Prostate gland (tissue), 2 donors: ENCODE results near the gene CPLX1. TPM values are rescaled to one million over a fixed set of nuclear protein-coding genes. Genes with fewer than 3 reads are reported as not detected.

Source experiments
- DNase-seq: peaks from one replicate; pipeline ENCODE4 v3.0.0-alpha.2; 2019; ENCODE audit warnings: low spot score
- H3K27ac ChIP-seq, 2 donors: fragments of 200-600 bp; sonication (generic); 2 replicates each; pipeline ENCODE4 v1.5.1; 2017 to 2019
- H3K27me3 ChIP-seq: fragments of 200-600 bp; sonication (generic); replicated peaks from 2 replicates; pipeline ENCODE4 v1.5.1; 2019; ENCODE audit not compliant: insufficient read depth
- H3K36me3 ChIP-seq, 2 donors: fragments of 200-600 bp; sonication (generic); 1 replicate in 1 of 2; 2 replicates in 1 of 2; pipeline versions ENCODE4 v1.5.1 to v1.8.1; 2017 to 2019
- H3K4me1 ChIP-seq: fragments of 200-600 bp; sonication (generic); replicated peaks from 2 replicates; pipeline ENCODE4 v1.5.1; 2019
- H3K4me3 ChIP-seq, 2 donors: fragments of 200-600 bp; sonication (generic); 2 replicates each; pipeline ENCODE4 v1.5.1; 2017 to 2019
- H3K9me3 ChIP-seq: fragments of 200-600 bp; sonication (generic); 2 replicates; pipeline ENCODE4 v1.5.1; 2017
- POLR2A ChIP-seq: fragments of 450-650 bp; IDR thresholded peaks from one replicate; pipeline ENCODE4 v1.6.1; 2016; ENCODE audit warnings: antibody characterized with exemption, mild to moderate bottlenecking
- POLR2AphosphoS5 ChIP-seq: sonication (generic); formaldehyde crosslinking; IDR thresholded peaks from one replicate; pipeline ENCODE4 v1.6.1; 2017; ENCODE audit warnings: antibody characterized with exemption
- WGBS: methylation state at CpG from one replicate; pipeline ENCODE4 v1.1.5; 2018; 5-methylcytosine and 5-hydroxymethylcytosine counted together
- intact Hi-C: fragments of 100-400 bp; cut with DNase I; formaldehyde crosslinking; loops from one replicate; pipeline ENCODE4 v1.14.2; 2022
- total RNA-seq, 2 donors: library from RNA; depleted of rRNA; stranded (reverse); fragments of >200 nt; gene quantifications; one replicate each; pipeline ENCODE4 v1.1.0, GENCODE V29; 2016
- TF ChIP-seq, protein P1 (sequence below), 4 experiments: fragments of 200-600 bp in 2 of 4; fragments of 450-650 bp in 2 of 4; sonication (generic) in 2 of 4; IDR thresholded peaks; 1 replicate in 3 of 4; 2 replicates in 1 of 4; pipeline ENCODE4 v1.5.1; 2016 to 2019; ENCODE audit warnings: antibody characterized with exemption in 4 of 4, mild to moderate bottlenecking in 2 of 4, moderate library complexity in 2 of 4

CPLX1 gene
- total RNA-seq, 2 donors from 2014 or later = 2.5 to 4.4 TPM

DNA sequence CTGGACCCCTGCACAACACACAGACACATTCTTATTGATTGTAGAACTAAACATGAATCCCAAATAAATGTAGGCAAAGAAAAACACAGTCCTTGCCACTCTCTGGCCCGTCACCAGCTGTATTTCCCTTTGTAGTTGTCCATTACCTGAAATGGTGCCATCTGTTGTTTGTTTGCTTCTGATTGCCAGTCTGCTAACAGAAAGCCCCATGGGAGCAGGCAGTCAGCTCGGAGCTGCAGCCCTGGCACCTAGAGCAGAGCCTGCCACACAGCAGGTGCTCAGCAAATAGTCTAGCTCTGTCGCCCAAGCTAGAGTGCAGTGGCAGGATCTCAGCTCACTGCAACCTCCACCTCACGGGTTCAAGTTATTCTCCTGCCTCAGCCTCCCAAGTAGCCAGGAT is 28.9 kb downstream of the CPLX1 start:
- intact Hi-C loops = no loop called here
- H3K9me3 ChIP-seq = no peaks in the 10 kb centered on the region
- WGBS = 82% methylated on average over 4 of the region's 4 CpGs
- H3K27me3 ChIP-seq = peaks cover 7% of the 10 kb centered on the region
- H3K4me3 ChIP-seq = no peak overlapping the region
- peaks cover 6% of the 10 kb centered on the region for H3K4me1 ChIP-seq
- no peak overlapping the region for H3K27ac ChIP-seq
- H3K36me3 ChIP-seq = no peaks in the 10 kb centered on the region
- TF ChIP-seq, protein P1, sequence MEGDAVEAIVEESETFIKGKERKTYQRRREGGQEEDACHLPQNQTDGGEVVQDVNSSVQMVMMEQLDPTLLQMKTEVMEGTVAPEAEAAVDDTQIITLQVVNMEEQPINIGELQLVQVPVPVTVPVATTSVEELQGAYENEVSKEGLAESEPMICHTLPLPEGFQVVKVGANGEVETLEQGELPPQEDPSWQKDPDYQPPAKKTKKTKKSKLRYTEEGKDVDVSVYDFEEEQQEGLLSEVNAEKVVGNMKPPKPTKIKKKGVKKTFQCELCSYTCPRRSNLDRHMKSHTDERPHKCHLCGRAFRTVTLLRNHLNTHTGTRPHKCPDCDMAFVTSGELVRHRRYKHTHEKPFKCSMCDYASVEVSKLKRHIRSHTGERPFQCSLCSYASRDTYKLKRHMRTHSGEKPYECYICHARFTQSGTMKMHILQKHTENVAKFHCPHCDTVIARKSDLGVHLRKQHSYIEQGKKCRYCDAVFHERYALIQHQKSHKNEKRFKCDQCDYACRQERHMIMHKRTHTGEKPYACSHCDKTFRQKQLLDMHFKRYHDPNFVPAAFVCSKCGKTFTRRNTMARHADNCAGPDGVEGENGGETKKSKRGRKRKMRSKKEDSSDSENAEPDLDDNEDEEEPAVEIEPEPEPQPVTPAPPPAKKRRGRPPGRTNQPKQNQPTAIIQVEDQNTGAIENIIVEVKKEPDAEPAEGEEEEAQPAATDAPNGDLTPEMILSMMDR (IDR thresholded peaks at IDR 0.05) = no peak
- no peak for TF ChIP-seq POLR2AphosphoS5
- no peak for TF ChIP-seq POLR2A
- DNase-seq = no peak

DNA sequence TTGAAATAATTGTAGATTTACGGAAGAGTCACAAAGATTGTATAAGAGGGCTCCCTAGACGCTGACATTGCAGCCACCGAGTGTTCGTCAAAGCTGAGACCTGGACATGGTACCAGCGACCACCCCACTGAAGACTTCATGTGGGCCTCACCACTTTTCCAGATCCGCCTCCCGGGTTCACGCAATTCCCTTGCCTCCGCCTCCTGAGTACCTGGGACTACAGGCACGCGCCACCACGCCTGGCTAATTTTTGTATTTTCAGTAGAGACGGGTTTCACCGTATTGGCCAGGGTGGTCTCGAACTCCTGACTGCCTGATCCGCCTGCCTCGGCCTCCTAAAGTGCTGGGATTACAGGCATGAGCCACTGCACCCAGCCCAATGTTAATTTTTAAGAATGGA is 29.7 kb downstream of the CPLX1 start:
- no peaks in the 10 kb centered on the region for H3K9me3 ChIP-seq
- intact Hi-C loops = no loop called here
- peaks cover 6% of the 10 kb centered on the region for H3K4me1 ChIP-seq
- DNase-seq = no peak
- no peak overlapping the region for H3K27ac ChIP-seq
- TF ChIP-seq POLR2A = no peak
- no peak for TF ChIP-seq POLR2AphosphoS5
- TF ChIP-seq, protein P1 (IDR thresholded peaks at IDR 0.05) = no peak
- no peak overlapping the region for H3K4me3 ChIP-seq
- WGBS = 90% methylated on average over 17 of the region's 17 CpGs
- peaks cover 7% of the 10 kb centered on the region for H3K27me3 ChIP-seq
- H3K36me3 ChIP-seq = no peaks in the 10 kb centered on the region

DNA sequence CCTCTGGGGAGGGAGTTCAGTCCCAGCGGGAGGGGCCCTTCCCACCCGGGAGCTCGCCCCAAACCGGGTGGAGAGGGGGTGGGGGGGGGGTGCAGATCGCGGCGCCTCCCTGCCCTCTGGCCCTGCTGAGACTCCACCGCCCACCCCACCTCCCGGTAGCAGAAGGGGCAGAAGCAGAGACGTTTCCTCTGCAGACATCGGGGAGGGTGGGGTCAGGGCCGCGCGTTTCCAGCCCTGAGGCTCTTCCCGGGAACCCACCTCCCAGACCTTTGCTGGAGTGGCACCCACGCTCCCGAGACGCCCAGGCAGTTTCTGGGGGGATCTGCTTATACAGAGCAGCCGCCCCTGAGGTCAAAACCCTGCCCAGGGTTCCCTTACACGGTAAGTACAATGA is 30.2 kb downstream of the CPLX1 start:
- intact Hi-C loops = no loop called here
- Histone ChIP-seq H3K36me3 (no peaks in the 10 kb centered on the region), H3K9me3 (no peaks in the 10 kb centered on the region), H3K27me3 (peaks cover 7% of the 10 kb centered on the region), H3K4me1 (peaks cover 6% of the 10 kb centered on the region), H3K4me3 (no peak overlapping the region), H3K27ac (no peak overlapping the region)
- TF ChIP-seq, protein P1 (IDR thresholded peaks at IDR 0.05) = no peak
- TF ChIP-seq POLR2AphosphoS5 = no peak
- TF ChIP-seq POLR2A = no peak
- DNase-seq = no peak
- 18% methylated on average over 20 of the region's 20 CpGs for WGBS

DNA sequence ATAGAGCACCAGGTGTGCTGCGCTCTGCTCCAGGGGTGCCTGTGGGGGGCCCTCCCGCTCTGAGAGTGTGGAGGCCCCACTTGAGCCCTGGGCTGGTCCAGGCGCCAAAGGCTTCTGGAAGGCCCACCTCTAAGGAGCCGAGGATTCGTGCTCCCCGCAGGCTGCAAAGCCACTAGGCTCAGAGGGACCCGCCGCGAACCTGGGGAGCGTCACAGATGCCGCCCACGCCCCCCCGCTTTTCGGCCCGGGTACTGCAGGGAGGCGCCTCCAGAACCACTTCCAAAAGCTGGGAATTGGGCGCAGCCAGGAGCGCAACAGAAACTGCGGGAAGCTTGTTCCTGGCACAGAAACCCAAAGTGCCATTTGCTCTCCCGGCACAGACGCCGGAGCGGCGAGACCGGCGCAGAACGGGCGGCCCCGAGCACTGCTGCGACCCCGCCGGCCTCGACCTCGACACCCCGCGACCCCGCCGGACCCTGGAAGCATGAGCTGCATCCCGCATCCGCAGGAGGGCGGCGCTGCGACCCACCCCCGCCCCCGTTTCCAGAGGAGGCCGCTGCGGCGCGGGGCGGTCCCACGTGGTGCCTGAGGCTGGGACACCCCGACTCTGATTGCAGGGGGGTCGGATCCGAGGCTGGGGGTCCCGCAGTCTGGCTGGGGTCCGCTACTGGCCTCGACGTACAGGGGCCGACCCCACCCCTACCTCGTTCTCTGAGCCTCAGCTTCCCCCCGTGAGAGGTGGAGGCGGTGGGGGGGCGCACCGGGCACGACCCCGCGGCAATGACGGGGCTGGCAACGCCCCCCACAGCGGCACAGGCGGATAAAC is 30.8 kb downstream of the CPLX1 start:
- no peak overlapping the region for H3K27ac ChIP-seq
- DNase-seq = no peak
- peaks cover 7% of the 10 kb centered on the region for H3K27me3 ChIP-seq
- TF ChIP-seq POLR2AphosphoS5 (no peak), POLR2A (no peak)
- TF ChIP-seq, protein P1 (IDR thresholded peaks at IDR 0.05) = no peak
- WGBS = 3% methylated on average over 59 of the region's 71 CpGs
- intact Hi-C loops = no loop called here
- peak overlapping the region; percentile 6 to 24 for H3K4me3 ChIP-seq
- no peaks in the 10 kb centered on the region for H3K36me3 ChIP-seq
- H3K9me3 ChIP-seq = no peaks in the 10 kb centered on the region
- peaks cover 6% of the 10 kb centered on the region for H3K4me1 ChIP-seq

DNA sequence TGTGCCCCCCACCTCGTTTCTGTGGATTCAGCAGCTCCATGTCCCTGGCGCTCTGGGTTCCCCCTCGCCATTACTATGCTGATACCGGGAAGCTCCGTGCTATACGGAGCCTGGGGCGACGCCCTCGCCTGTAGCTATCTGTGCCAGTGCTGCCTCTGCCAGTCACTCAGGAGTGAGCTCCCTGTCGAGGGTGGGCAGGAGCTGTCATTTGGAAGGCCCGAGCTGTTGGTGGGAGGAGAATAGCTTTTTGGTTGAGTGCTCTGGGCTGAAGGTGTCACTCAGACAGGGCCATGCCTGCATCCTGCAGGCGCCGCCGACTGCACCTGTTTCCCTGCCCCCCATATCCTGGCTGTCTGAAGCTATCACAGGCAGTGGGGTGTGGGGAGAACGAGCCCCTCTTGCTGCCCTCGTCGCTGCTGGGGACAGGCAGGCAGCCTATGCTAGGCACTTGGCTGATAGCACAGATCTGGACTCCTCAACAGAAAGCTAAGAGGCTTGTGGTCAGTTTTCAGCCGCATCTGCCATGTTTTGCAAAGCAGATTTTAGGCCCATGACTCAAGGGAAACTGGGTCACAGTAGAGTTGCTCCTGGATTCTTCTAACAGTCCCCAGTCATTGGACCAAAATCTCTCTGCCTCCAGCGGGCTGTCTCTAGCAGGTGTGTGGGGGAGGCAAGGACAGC is 31.8 kb downstream of the CPLX1 start:
- 59% methylated on average over 19 of the region's 19 CpGs for WGBS
- intact Hi-C loops = no loop called here
- H3K36me3 ChIP-seq = no peaks in the 10 kb centered on the region
- TF ChIP-seq, protein P1 (IDR thresholded peaks at IDR 0.05) = no peak
- TF ChIP-seq POLR2A (no peak), POLR2AphosphoS5 (no peak)
- DNase-seq = no peak
- H3K4me1 ChIP-seq = peaks cover 6% of the 10 kb centered on the region
- no peak overlapping the region for H3K4me3 ChIP-seq
- no peaks in the 10 kb centered on the region for H3K9me3 ChIP-seq
- H3K27ac ChIP-seq = no peak overlapping the region
- peaks cover 7% of the 10 kb centered on the region for H3K27me3 ChIP-seq
